Gastroesophageal sphincter (tissue), 4 donors: Measurements from ENCODE around the gene MCM3AP. TPM values are rescaled to one million over a fixed set of nuclear protein-coding genes. Genes with fewer than 3 reads are reported as not detected.
A peak's percentile ranks its signal among the peaks of the same experiment; 100 is the strongest.

Experiments
- ATAC-seq: fragments of 150-250 bp; one replicate; pipeline ENCODE4 v1.9.1; 2016; ENCODE audit warnings: mild to moderate bottlenecking, moderate library complexity
- H3K27ac ChIP-seq, 4 donors: fragments of 200-600 bp; sonication (generic) in 3 of 4; 1 replicate in 3 of 4; 2 replicates in 1 of 4; pipeline ENCODE4 v1.5.1; 2016 to 2019
- H3K27me3 ChIP-seq: fragments of 200-600 bp; sonication (generic); one replicate; pipeline ENCODE4 v1.5.1; 2019
- H3K36me3 ChIP-seq, 2 donors: fragments of 200-600 bp; sonication (generic); one replicate each; pipeline ENCODE4 v1.5.1; 2019; ENCODE audit warnings: control low read depth in 1 of 2
- H3K4me1 ChIP-seq, 3 donors: fragments of 200-600 bp; sonication (generic); 1 replicate in 2 of 3; 2 replicates in 1 of 3; pipeline ENCODE4 v1.5.1; 2016 to 2019; ENCODE audit warnings: control low read depth in 2 of 3
- H3K4me3 ChIP-seq, 2 donors: fragments of 200-600 bp; sonication (generic); one replicate each; pipeline ENCODE4 v1.5.1; 2019; ENCODE audit warnings: mild to moderate bottlenecking in 1 of 2, moderate library complexity in 1 of 2
- H3K9me3 ChIP-seq, 3 donors: fragments of 200-600 bp; sonication (generic); one replicate each; pipeline ENCODE4 v1.5.1; 2017 to 2019; ENCODE audit warnings: control low read depth in 2 of 3
- CTCF ChIP-seq, 4 experiments: fragments of 200-600 bp in 2 of 4; fragments of 450-650 bp in 2 of 4; sonication (generic) in 1 of 4; IDR thresholded peaks; one replicate each; pipeline ENCODE4 v1.5.1; 2017 to 2019; ENCODE audit warnings: antibody characterized with exemption in 4 of 4, mild to moderate bottlenecking in 2 of 4, moderate library complexity in 2 of 4
- EP300 ChIP-seq: sonication (generic); formaldehyde crosslinking; IDR thresholded peaks from one replicate; pipeline ENCODE4 v1.6.1; 2017; ENCODE audit warnings: antibody characterized with exemption, mild to moderate bottlenecking
- POLR2A ChIP-seq, 2 donors: fragments of 450-650 bp; IDR thresholded peaks; one replicate each; pipeline ENCODE4 v1.6.1; 2017; ENCODE audit warnings: antibody characterized with exemption in 2 of 2, mild to moderate bottlenecking in 2 of 2, moderate library complexity in 1 of 2
- POLR2AphosphoS5 ChIP-seq: sonication (generic); formaldehyde crosslinking; IDR thresholded peaks from one replicate; pipeline ENCODE4 v1.6.1; 2017; ENCODE audit warnings: antibody characterized with exemption
- WGBS, 2 donors: methylation state at CpG; one replicate each; pipeline ENCODE4 v1.1.5; 2018; ENCODE audit warnings: low coverage in 1 of 2; 5-methylcytosine and 5-hydroxymethylcytosine counted together
- total RNA-seq, 4 donors: library from RNA; depleted of rRNA; stranded (reverse); fragments of >200 nt; gene quantifications; one replicate each; pipeline ENCODE4 v1.1.0, GENCODE V29; 2016

MCM3AP gene
- total RNA-seq, 4 donors from 2014 or later = 61.6 to 95.4 (median 71.7) TPM

GRCh38 chr21:46188226-46189212 lies 96.9 kb downstream of the MCM3AP start:
- peak; percentile 13 for TF ChIP-seq POLR2AphosphoS5
- TF ChIP-seq POLR2A (IDR thresholded peaks at IDR 0.05) = no peak
- TF ChIP-seq EP300 = no peak
- Histone ChIP-seq H3K27ac (peak overlapping the region; percentile 31 to 79 (median 74)), H3K4me1 (peaks cover 0 to 42% (median 6%) of the 10 kb centered on the region in 3 donors), H3K36me3 (peaks cover 0 to 47% of the 10 kb centered on the region in 2 donors), H3K9me3 (no peaks in the 10 kb centered on the region), H3K4me3 (no peak overlapping the region), H3K27me3 (peaks cover 8% of the 10 kb centered on the region)
- ATAC-seq = peak; percentile 70
- 46 to 49% methylated on average over 12 to 17 of the region's 17 CpGs for WGBS, 2 donors

- WGBS, 2 donors = 77 to 88% methylated on average over 4 to 7 of the region's 7 CpGs
- Histone ChIP-seq H3K4me3 (no peak overlapping the region), H3K27me3 (peaks cover 12% of the 10 kb centered on the region), H3K4me1 (peaks cover 0 to 42% (median 6%) of the 10 kb centered on the region in 3 donors), H3K36me3 (peaks cover 0 to 40% of the 10 kb centered on the region in 2 donors), H3K9me3 (no peaks in the 10 kb centered on the region), H3K27ac (peak overlapping the region in 3 of 4 donors; percentile 9 to 79 (median 25))
- TF ChIP-seq CTCF (IDR thresholded peaks at IDR 0.05) (no peak), POLR2AphosphoS5 (no peak), POLR2A (IDR thresholded peaks at IDR 0.05) (no peak), EP300 (no peak)
- no peak for ATAC-seq
Measured at GRCh38 chr21:46187814-46188213, 97.6 kb downstream of the MCM3AP start.

GRCh38 chr21:46187261-46187660 lies 98.2 kb downstream of the MCM3AP start:
- Histone ChIP-seq H3K9me3 (no peaks in the 10 kb centered on the region), H3K27me3 (peaks cover 17% of the 10 kb centered on the region), H3K4me1 (peaks cover 0 to 42% (median 6%) of the 10 kb centered on the region in 3 donors), H3K4me3 (no peak overlapping the region), H3K36me3 (peaks cover 0 to 34% of the 10 kb centered on the region in 2 donors), H3K27ac (peak overlapping the region in 1 of 4 donors; percentile 79)
- 95 to 100% methylated on average over 3 to 6 of the region's 8 CpGs for WGBS, 2 donors
- TF ChIP-seq POLR2A (IDR thresholded peaks at IDR 0.05) (no peak), EP300 (no peak), CTCF (IDR thresholded peaks at IDR 0.05) (no peak), POLR2AphosphoS5 (no peak)
- no peak for ATAC-seq

GRCh38 chr21:46185716-46186115 lies 99.7 kb downstream of the MCM3AP start:
- WGBS, 2 donors = 80 to 81% methylated on average over 6 to 7 of the region's 7 CpGs
- peaks cover 0 to 31% (median 6%) of the 10 kb centered on the region in 3 donors for H3K4me1 ChIP-seq
- TF ChIP-seq POLR2A (IDR thresholded peaks at IDR 0.05) (no peak), CTCF (IDR thresholded peaks at IDR 0.05) (no peak), POLR2AphosphoS5 (no peak), EP300 (no peak)
- ATAC-seq = no peak
- no peak overlapping the region for H3K4me3 ChIP-seq
- H3K36me3 ChIP-seq = peaks cover 0 to 19% of the 10 kb centered on the region in 2 donors
- H3K9me3 ChIP-seq = no peaks in the 10 kb centered on the region
- peaks cover 17% of the 10 kb centered on the region for H3K27me3 ChIP-seq
- peak overlapping the region in 2 of 4 donors; percentile 6 to 91 for H3K27ac ChIP-seq

Other genes starting within 250 kb of the MCM3AP start
- gene COL6A2, start 187.5 kb downstream of the MCM3AP start, total RNA-seq = 1,000 to 10,000 TPM in 3 of 4 donors, 100 to 1,000 TPM in 1; 720 to 1,286 (median 1,215) TPM
- gene FTCD, start 130.0 kb downstream of the MCM3AP start, total RNA-seq = 1 to 10 TPM in 1 of 4 donors, under 1 TPM in 1, not detected in 2; 0.31 to 1.5 TPM
- gene SPATC1L, start 101.2 kb downstream of the MCM3AP start, total RNA-seq = 10 to 100 TPM in 1 of 4 donors, 1 to 10 TPM in 2, under 1 TPM in 1; 0.54 to 20.4 (median 7.9) TPM
- 100 to 1,000 TPM in 1 of 4 donors, 10 to 100 TPM in 3; 57.7 to 104 (median 85.7) TPM for gene LSS, start 56.8 kb downstream of the MCM3AP start, total RNA-seq
- gene YBEY, start 731 bp upstream of the MCM3AP start, total RNA-seq = 10 to 100 TPM in 3 of 4 donors, 1 to 10 TPM in 1; 6.1 to 16.3 (median 13.3) TPM
- gene C21orf58, start 38.3 kb upstream of the MCM3AP start, total RNA-seq = 1 to 10 TPM in 2 of 4 donors, under 1 TPM in 2; 0.13 to 2.8 (median 1.2) TPM
- 10 to 100 TPM; 24.3 to 31.1 (median 27.3) TPM for gene PCNT, start 38.5 kb upstream of the MCM3AP start, total RNA-seq
- gene DIP2A, start 173.3 kb upstream of the MCM3AP start, total RNA-seq = 10 to 100 TPM; 19.9 to 40.8 (median 31.1) TPM